Retina (tissue), 1 donor: ENCODE results near the gene FADS3.
A peak's percentile ranks its signal among the peaks of the same experiment; 100 is the strongest.

Experiments
- DNase-seq: peaks from one replicate; pipeline ENCODE4 v3.0.0-alpha.2; 2016

FADS3 gene

GRCh38 chr11:61854966-61855714 lies 36.2 kb downstream of the FADS3 start:
- no peak for DNase-seq

DNA sequence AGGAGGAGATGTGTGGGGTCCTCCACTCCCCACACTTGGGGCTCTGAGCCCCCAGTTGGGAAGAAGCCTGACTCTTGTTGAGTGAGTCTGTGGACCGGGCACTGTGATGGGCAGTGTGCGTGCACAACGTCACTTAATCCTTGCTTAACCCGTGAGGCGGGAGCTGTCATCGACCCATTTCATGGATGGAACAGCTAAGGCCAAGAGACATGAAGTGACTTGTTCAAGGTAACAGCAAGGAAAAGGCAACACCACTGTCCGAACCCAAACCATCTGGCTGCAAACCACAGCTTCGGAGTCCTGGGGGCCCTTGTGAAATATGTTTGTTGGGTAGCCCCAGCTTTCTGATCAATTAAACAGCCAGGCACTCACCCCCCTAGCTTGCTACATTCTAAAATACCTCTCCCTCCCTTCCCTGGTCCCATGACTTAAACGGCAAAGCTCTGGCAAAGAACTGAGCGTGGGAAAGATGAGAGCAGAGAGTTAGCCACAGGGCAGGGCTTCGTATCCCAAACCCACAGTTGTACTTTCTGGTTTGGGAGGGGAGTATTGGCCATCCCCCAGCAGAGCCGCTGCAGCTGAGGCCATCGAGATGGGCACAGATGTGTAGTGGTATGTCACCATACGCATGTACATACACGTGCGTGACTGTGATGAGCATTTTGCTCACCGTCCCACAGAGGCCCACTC lies 37.0 kb downstream of the FADS3 start:
- DNase-seq = no peak

DNA sequence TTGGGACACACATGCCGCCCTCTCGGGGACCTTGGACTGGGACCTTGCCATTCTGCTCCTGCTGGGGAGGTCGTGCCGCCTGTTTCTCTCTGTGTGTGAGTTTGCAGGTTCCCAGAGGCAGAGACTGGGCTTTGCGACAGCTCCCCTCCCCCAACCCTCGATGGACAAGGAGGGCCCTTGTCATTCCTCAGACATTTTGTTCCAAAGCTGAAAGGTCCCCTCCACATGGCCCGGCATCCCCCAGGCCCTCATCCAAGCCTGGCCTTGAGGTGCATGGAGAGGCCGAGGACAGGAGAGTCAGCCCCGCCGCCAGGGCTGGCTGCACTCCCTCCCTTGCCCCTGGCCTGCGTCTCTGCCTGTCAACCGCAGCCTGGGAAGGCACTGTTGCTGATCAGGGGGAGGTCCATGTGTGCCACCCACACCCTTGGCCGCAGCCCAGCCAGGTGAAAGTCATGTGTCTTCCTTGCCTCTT lies 37.6 kb downstream of the FADS3 start:
- no peak for DNase-seq

DNA sequence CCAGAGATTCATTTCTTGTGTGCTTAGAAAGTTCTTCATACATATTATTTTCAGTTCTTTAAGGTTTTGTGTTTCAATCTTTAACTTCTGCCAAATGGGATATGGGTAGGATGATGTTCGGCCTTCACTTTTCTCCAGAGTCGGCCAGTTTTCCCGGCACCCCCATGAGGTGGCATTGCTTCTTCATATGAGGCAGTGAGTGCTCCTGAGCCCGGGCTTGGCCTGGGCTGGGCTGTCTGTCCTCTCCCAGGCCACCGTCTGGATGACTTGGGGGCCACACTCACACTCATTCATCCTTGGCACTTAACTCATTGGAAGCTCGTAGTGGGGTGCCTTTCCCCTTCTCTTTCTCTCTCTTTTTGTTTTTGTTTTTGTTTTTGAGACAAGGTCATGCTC lies 39.4 kb downstream of the FADS3 start:
- no peak for DNase-seq

DNA sequence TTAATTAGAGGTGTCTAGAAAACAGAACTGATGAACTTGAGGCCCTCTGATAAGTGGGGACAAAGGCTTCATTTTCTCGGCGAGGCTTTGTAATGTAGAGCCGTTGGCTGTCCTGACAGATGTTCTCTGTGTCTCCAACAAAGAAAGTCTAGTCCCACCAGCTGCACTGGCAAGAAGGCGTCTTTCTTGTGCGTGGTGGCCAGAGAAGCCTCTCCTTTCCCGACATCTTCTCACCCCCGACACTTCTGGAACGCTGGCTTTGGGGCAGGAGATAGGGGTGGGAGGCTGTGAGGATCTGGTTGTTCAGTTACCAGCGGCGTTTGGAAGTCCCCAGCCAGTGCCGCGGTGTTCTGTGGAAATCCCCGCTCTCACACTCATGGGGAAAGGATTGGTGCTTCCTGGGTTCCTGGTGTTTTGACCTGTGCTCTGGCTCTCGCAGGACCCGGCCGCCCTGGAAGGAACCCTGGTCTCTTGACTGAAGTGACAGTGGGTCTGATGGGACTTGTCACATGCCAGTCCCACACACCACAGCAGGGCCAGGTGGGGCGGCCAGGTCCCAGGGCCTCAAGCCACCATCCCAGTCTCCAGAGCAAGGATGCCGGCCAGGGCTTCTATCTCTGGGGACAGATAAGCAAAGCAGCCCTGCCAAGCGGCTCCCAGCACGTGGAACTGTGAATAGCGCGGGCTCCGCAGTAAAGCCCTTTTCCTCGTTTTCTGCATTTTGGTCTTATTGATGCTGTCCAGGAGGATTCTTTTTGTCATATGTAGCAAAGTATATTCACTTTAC lies 40.0 kb downstream of the FADS3 start:
- no peak for DNase-seq

- DNase-seq = no peak
Measured at GRCh38 chr11:61850687-61851086, 40.7 kb downstream of the FADS3 start.

GRCh38 chr11:61848631-61849030 lies 42.7 kb downstream of the FADS3 start:
- no peak for DNase-seq

- no peak for DNase-seq
Measured at GRCh38 chr11:61847914-61848581, 43.3 kb downstream of the FADS3 start.

- DNase-seq = no peak
Measured at GRCh38 chr11:61846362-61847020, 44.9 kb downstream of the FADS3 start.

DNA sequence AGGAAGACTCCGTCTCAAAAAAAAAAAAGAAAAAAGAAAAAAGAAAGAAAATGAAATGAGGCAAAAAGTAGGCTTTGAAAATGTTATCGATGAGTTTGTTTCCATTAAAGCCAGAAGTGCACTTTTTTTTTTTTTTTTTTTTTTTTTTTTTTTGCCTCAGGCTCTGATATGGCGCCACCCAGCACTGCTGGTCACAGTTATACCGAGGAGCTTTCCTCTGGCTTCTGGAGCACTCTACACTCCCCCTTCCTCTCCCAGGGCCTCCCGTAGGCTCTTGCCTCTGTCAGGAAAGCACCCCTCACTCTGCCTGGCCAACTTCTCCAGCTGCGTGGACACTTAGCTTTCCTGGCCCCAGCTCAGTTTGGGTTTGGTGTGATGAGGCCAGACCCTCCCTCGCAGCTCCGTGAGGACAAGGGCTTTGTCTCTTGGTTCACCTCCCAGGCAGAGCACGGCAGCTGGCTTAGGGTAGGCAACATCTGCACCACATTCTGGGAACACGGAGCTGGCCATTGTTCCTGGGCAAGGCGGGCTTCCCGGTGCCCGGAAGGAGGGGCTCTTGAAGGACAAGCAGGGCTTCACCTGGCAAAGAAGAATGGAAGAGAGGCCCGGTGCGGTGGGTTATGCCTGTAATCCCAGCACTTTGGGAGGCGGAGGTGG lies 46.3 kb downstream of the FADS3 start:
- DNase-seq = no peak

DNA sequence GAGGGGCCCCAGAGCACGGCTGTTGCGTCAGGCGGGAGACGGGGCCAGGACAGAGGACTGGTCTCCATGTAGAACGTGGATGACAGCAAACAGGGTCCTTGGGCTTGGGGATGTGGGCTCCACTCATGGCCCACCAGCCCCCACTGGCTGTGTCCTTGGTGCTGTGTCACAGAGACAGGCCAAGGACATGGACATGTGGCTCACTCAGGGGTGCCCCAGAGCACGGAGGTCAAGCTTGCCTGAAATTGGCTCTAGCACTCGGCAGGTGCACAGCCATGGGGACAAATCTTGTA lies 48.9 kb downstream of the FADS3 start:
- no peak for DNase-seq

- no peak for DNase-seq
Measured at GRCh38 chr11:61841636-61842527, 49.5 kb downstream of the FADS3 start.

- DNase-seq = no peak
Measured at GRCh38 chr11:61840371-61840770, 51.0 kb downstream of the FADS3 start.

- DNase-seq = no peak
Measured at GRCh38 chr11:61839742-61840141, 51.6 kb downstream of the FADS3 start.

GRCh38 chr11:61838921-61839320 lies 52.4 kb downstream of the FADS3 start:
- DNase-seq = no peak

DNA sequence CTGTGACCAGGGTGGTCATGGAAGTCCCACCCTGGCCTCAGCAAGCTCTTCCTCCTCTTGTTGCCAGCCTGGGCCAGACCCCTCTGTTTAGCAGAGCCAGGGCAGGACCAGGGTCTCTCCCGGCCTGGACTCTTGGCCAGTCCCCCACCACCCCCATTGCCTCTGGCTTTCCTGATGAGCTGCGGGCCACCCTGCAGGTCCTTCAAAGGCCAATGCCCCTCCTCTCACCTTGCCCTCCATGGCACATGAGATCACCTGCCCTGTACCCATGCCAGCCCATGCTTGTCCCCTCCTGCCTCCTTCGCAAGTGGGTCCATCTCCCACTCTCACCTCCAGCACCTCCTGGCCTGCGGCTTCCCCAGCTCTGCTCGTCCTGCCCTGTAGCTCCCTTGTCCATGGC lies 52.8 kb downstream of the FADS3 start:
- DNase-seq = no peak

- DNase-seq = no peak
Measured at GRCh38 chr11:61837411-61838005, 53.8 kb downstream of the FADS3 start.

- DNase-seq = no peak
Measured at GRCh38 chr11:61836193-61836592, 55.2 kb downstream of the FADS3 start.

DNA sequence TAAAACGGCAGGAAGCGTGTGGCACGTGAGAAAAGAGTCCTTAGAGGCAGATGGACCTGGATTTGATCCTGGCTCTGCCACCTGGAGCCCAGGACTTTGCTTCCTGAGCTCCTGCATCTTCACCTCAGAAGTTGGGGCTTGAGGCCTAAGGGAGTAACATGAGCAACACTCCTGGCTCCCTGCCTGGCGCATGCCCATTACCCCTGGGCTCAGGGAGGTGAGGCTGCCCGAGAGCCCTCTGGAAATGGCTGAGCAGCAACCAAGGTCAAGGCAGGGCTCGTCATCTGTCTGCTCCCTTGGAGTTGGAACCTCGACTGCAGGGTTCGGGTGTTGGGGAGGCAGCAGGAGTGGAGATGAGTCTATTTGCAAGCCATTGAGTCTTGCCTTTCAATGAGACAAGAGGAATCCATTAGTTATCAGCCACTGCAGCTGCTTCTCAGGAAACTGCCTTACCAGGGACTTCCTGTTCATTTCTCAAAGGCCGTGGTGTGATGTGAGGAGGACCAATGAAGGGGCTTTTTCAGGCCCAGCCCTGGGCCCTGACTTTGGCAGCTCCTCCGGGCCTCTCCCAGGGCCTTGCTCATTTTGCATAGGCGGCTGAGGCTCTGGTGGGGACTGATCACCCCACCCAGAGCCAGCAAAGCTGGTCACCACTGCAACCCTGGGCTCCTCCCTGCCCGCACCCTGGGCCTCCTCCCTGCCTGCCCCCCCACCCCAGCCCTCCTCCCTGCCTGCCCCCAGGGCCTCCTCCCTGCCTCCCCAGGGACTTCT lies 56.9 kb downstream of the FADS3 start:
- DNase-seq = peak; percentile 42

GRCh38 chr11:61833926-61834277 lies 57.4 kb downstream of the FADS3 start:
- DNase-seq = peak; percentile 24
